GM19328 (cell line): ENCODE data around the gene CLASP2.
"Not testable (repeated sequence)": the region's sequence is repeated elsewhere in the genome, so short reads cannot be mapped to it uniquely, and the experiment has no call there.

Experiments
- ATAC-seq: cut with Tn5 transposase; IDR thresholded peaks from one replicate; pipeline ENCODE4 v1.9.1; 2021; ENCODE audit warnings: mild to moderate bottlenecking, moderate library complexity; ENCODE audit not compliant: unreplicated experiment

CLASP2 gene

GRCh38 chr3:33717866-33718594 is at the start of gene CLASP2:
Gene CLASP2, minus strand, starts transcription at chr3:33718254. Its CDS starts 252 bp downstream, at chr3:33718002.
- peak; percentile 96 for ATAC-seq

- no peak for ATAC-seq
These were observed 40.8 kb upstream of the CLASP2 start for GRCh38 chr3:33758864-33759263.

DNA sequence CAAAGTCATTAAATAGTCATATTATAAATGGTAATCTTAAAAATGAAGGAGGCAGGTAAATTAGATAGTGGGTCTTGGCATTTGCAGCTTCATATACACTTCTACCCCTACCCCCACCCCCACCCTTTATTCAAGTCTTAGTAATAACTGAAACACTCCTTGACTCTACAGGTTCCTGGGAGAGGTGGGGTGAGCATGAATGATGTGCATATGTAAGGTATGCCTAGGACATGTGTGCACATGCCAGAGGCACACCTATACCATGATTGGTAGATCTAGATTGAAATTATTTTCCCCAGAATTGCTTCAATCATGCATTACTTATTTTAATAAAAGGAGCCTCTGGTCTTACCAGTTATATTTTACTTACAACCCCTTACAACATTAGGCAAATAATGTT is 40.2 kb upstream of the CLASP2 start:
- no peak for ATAC-seq

DNA sequence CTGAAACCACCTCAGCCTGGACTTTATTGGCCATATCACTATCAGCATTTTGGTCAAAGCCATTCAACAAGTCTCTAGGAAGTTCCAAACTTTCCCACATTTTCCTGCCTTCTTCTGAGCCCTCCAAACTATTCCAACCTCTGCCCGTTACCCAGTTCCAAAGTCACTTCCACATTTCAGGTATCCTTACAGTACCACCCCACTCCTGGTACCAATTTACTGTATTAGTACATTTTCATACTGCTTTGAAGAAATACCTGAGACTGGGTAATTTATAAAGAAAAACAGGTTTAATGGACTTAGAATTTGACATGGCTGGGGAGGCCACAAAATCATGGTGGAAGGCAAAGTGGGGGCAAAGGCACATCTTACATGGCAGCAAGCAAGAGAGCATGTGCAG is 36.3 kb upstream of the CLASP2 start:
- not testable (repeated sequence) for ATAC-seq

DNA sequence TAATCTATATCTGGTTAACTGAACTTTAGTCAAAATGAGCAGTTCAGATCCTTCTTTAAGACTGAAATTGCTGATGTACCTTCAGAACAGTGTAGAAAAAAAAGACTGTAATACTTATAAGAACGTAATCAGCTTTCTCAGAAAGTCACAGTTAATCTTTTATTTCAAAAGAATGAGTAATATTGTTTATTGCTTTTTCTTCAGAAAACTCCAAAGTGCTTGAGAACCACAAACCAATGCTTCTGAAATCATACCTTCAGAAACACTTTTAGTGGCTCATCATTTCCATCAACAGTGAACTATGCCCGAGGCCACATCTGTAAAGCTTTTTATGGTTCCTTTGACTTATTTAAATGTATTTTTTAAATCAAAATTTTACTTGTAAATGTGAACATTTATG is 33.3 kb upstream of the CLASP2 start:
- ATAC-seq = no peak

DNA sequence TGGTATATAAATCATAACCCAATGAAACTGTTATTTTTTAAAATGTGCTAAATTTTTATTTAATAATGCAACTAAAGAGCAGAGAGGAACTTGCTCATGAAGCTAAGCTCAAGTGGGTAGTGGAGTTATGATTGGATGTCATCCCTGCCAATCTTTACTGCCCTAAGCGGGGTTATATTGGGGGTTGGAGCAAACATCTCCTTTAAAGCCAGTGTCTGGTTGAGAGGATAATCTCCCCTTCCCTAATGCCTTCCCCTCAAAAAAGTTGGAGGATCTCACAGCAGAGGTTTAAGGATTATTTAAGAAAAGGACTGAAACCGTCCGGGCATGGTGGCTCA is 32.1 kb upstream of the CLASP2 start:
- no peak for ATAC-seq

GRCh38 chr3:33749546-33750210 is 31.6 kb upstream of the CLASP2 start:
- no peak for ATAC-seq

DNA sequence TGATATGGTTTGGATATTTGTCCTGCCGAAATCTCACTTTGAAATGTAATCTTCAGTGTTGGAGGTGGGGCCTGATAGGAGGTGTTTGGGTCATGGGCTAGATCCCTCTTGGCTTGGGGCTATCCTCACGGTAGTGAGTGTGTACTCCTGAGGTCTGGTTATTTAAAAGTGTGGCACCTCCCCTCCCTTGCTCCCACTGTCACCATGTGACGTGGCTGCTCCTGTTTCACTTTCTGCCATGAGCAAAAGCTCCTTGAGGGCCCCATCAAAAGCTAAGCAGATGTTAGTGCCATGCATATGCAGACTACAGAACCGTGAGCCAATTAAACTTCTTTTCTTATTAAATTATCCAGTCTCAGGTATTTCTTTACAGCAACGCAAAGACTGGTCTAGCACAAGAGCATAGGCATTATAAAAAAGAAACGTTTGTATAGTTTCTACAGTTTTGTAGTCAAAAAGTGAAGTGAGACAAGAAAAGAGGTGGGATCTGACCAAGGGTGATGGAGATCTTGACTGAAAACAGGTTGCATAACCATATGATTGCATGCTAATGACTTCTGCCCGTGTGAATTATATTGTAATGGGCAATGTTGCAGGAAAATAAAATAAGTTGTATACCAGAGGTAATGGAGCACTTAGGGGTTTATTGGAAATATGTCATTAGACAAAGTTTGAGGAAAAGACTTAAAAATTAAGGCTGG is 28.5 kb upstream of the CLASP2 start:
- ATAC-seq = no peak

- no peak for ATAC-seq
These were observed 19.1 kb upstream of the CLASP2 start for GRCh38 chr3:33737146-33737545.

GRCh38 chr3:33732394-33732793 is 14.3 kb upstream of the CLASP2 start:
- no peak for ATAC-seq

GRCh38 chr3:33729993-33730392 is 11.9 kb upstream of the CLASP2 start:
- ATAC-seq = no peak

DNA sequence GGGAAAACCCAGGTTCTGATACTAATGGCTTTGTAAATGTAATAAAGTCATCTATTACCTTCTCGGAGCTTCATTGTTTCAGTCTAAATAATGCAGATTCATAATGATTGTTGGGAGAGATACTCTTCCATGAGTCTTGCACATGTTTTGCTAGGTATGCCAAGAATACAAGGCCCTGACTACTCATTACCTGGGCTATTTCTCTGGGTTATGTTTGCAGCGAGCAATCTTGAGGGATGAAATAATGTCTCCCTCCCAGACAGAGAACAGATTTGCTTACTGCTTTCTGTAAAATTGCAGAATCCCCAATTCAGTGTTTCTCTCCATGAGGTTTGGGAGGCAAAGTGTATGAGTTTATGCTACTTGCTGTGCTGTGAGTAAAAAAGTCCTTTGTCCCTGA is 6.2 kb upstream of the CLASP2 start:
- no peak for ATAC-seq

- ATAC-seq = no peak
These were observed 4.7 kb upstream of the CLASP2 start for GRCh38 chr3:33722626-33723370.

DNA sequence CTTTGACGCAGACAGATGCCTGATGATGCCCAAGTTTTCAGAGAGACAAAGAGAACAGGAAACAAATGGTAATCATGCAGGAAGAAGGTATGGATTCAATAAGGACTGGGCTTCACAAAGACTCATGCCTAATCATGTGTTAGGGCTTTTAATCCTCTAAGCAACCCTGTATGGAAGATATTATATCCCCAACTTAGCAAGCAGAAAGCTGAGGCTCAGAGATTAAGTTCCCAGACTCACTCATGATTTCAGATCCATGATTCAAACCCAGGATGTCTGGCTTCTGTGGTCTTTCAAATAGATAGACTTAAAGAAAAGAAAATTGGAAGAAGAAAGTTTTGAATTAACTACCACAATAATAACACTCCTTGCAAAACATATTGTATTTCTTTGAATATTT is 4.1 kb upstream of the CLASP2 start:
- no peak for ATAC-seq

- no peak for ATAC-seq
These were observed 497 bp upstream of the CLASP2 start for GRCh38 chr3:33718595-33718907.

DNA sequence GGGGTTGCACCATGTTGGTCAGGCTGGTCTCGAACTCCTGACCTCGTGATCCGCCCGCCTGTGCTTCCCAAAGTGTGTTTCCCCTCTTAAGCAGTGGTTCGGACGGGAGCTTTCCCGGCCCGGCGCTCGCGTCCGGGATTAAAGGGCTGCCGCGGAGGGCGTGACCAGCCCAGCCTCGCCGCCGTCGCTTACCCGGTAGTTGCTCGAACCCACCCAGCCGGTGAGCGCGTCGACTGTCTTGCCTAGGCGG is 513 bp downstream of the CLASP2 start:
- ATAC-seq = peak; percentile 46

- no peak for ATAC-seq
These were observed 1.8 kb downstream of the CLASP2 start for GRCh38 chr3:33716227-33716626.

- ATAC-seq = no peak
These were observed 7.0 kb downstream of the CLASP2 start for GRCh38 chr3:33711100-33711499.

DNA sequence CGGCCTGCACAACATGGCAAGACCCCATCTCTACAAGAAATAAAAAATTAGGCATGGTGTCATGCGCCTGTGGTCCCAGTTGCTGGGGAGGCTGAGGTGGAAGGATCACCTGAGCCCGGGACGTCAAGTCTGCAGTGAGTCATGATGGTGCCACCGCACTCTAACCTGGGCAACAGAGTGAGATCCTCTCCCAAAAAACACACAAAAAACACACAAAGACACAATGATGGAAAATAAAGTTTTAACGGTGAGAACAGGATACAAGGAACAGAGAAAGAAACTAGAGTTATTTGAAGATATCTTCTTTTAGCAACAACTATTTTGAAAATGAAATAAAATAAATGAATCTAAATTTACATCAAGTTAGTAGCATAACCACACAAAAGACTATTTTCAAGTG is 12.0 kb downstream of the CLASP2 start:
- ATAC-seq = no peak

DNA sequence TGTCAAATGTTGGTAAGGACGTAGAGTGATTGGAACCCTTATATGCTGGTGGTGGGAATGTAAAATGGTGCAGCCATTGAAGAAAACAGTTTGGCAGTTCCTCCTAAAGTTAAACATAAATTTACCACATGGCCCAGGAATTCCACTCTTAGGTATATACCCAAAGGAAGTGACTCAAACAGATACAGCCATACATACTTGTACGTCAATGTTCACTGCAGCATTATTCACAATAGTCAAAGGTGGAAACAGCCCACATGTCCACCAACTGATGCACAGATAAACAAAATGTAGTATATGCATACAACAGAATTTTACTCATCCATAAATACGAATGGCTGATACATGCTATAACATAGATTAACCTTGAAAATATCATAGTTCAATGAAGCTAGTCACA is 13.2 kb downstream of the CLASP2 start:
- ATAC-seq = no peak

DNA sequence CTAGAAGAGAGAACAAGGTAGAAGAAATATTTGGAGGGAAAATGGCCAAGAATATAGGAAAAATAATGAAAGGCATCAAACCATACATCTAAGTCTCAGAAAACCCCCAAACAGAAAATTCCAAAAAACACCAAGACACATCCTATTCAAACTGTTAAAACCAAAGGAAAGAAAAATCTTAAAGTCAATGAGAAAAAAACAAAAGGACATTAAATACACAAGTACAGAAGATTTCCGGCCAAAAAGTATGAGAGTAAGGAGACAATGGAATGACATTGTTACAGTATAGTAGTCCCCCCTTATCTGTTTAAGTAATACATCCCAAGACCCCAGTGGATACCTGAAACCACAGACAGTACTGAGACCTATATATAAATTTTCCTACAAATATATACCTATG is 18.8 kb downstream of the CLASP2 start:
- no peak for ATAC-seq

DNA sequence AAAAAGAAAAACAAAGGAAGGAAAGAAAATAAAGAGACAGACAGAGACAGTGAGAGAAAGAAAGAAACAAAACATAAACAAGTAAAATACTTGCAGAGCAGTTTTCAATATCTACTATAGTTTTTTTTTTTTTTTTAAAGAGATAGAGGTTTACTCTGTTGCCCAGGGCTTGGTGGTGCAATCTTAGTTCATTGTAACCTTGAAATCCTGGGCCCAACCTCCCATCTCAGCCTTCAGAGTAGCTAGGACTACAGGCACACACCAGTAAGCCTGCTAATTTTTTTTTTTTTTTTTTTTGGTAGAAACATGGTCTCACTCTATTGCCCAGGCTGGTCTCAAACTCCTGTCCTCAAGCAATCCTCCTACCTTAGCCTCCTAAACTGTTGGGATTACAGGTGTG is 23.1 kb downstream of the CLASP2 start:
- ATAC-seq = no peak
